HCT116 (cell line): ENCODE results near the gene SRGAP3.

Source experiments
- CTCF ChIP-seq, 3 experiments: fragments of 200-600 bp in 1 of 3; sonication (generic) in 1 of 3; IDR thresholded peaks in 2 of 3; conservative IDR thresholded peaks in 1 of 3; 2 replicates each; pipeline ENCODE4 v1.5.1; 2012 to 2017; ENCODE audit warnings: low read depth in 2 of 3, low read length in 2 of 3, antibody characterized with exemption in 1 of 3, borderline replicate concordance in 1 of 3, control low read depth in 1 of 3, mild to moderate bottlenecking in 1 of 3, mixed read lengths in 1 of 3, mixed run types in 1 of 3, moderate library complexity in 1 of 3; ENCODE audit not compliant: insufficient read depth in 1 of 3
- EGR1 ChIP-seq: IDR thresholded peaks from 2 replicates; pipeline ENCODE4 v1.6.1; 2012; ENCODE audit warnings: low read depth
- EZH2phosphoT487 ChIP-seq: fragments of 200-600 bp; IDR thresholded peaks from 2 replicates; pipeline ENCODE4 v1.6.1; 2018; ENCODE audit warnings: antibody characterized with exemption, borderline replicate concordance
- POLR2A ChIP-seq: IDR thresholded peaks from 2 replicates; pipeline ENCODE4 v1.7.0; 2011; ENCODE audit warnings: borderline replicate concordance; ENCODE audit not compliant: insufficient read depth, insufficient read length; ENCODE audit errors: extremely low read depth
- POLR2AphosphoS5 ChIP-seq: IDR thresholded peaks from 2 replicates; pipeline ENCODE4 v1.6.1; 2011; ENCODE audit warnings: mild to moderate bottlenecking, low read depth, low read length, moderate library complexity
- ZBTB33 ChIP-seq: IDR thresholded peaks from 2 replicates; pipeline ENCODE4 v1.6.1; 2011; ENCODE audit warnings: mild to moderate bottlenecking, low read length, moderate library complexity; ENCODE audit not compliant: insufficient replicate concordance; ENCODE audit errors: extremely low read depth
- ZFX ChIP-seq: fragments of 450-650 bp; IDR thresholded peaks from 2 replicates; pipeline ENCODE4 v1.6.1; 2017

- TF ChIP-seq CTCF (IDR thresholded peaks at IDR 0.05 in 2 of 3, conservative IDR thresholded peaks at IDR 0.05 in 1 of 3; ENCODE audit: borderline replicate concordance in 1 of 3, insufficient read depth in 1 of 3, low read depth in 2 of 3, low read length in 2 of 3) (no peak), ZBTB33 (no peak), EGR1 (no peak), EZH2phosphoT487 (no peak), ZFX (no peak), POLR2A (no peak), POLR2AphosphoS5 (no peak)
Observed at GRCh38 chr3:9229325-9229724, 20.1 kb downstream of the SRGAP3 start.
